Chondrocyte (in vitro differentiated cells): ENCODE results near the gene ZSCAN2. TPM values are rescaled to one million over a fixed set of nuclear protein-coding genes. Genes with fewer than 3 reads are reported as not detected.
A peak's percentile ranks its signal among the peaks of the same experiment; 100 is the strongest.

Source experiments
- DNase-seq: peaks from one replicate; pipeline ENCODE4 v3.0.0; 2021; ENCODE audit warnings: mixed read lengths, low spot score
- H3K27ac Mint-ChIP-seq: one replicate; pipeline ENCODE4 v1.8.0; 2021; ENCODE audit warnings: mild to moderate bottlenecking, moderate library complexity, mixed read lengths; ENCODE audit not compliant: unreplicated experiment
- H3K27me3 Mint-ChIP-seq: 2 replicates; pipeline ENCODE4 v1.8.0; 2021; ENCODE audit warnings: low read depth, mixed read lengths
- H3K36me3 Mint-ChIP-seq: 2 replicates; pipeline ENCODE4 v1.8.0; 2021; ENCODE audit warnings: low read depth, mixed read lengths
- H3K4me1 Mint-ChIP-seq: 2 replicates; pipeline ENCODE4 v1.8.0; 2021; ENCODE audit warnings: low read depth, mild to moderate bottlenecking, mixed read lengths
- H3K4me3 Mint-ChIP-seq: one replicate; pipeline ENCODE4 v1.8.0; 2021; ENCODE audit warnings: mild to moderate bottlenecking, moderate library complexity, mixed read lengths; ENCODE audit not compliant: unreplicated experiment
- H3K9me3 Mint-ChIP-seq: 2 replicates; pipeline ENCODE4 v1.8.0; 2021; ENCODE audit warnings: low read depth, mixed read lengths
- CTCF ChIP-seq: fragments of 200-600 bp; sonication (generic); IDR thresholded peaks from 2 replicates; pipeline ENCODE4 v1.5.0; 2021; ENCODE audit warnings: antibody characterized with exemption, mild to moderate bottlenecking, moderate library complexity
- total RNA-seq: library from RNA; stranded (reverse); gene quantifications from 3 replicates; pipeline ENCODE4 v1.2.1, GENCODE V29; 2021

ZSCAN2 gene
- total RNA-seq, 1 donor from 2014 or later = 11.9 TPM

- no peak overlapping the region for H3K4me3 Mint-ChIP-seq
- no peak overlapping the region for H3K27ac Mint-ChIP-seq
- peaks cover 7% of the 10 kb centered on the region for H3K4me1 Mint-ChIP-seq
- no peaks in the 10 kb centered on the region for H3K27me3 Mint-ChIP-seq
- H3K9me3 Mint-ChIP-seq = no peaks in the 10 kb centered on the region
- H3K36me3 Mint-ChIP-seq = peaks cover 23% of the 10 kb centered on the region
- no peak for TF ChIP-seq CTCF
- no peak for DNase-seq
These were observed 65.6 kb downstream of the ZSCAN2 start for GRCh38 chr15:84666373-84666772.

GRCh38 chr15:84668221-84668982, 67.6 kb downstream of the ZSCAN2 start:
- DNase-seq = no peak
- Mint-ChIP-seq H3K27ac (no peak overlapping the region), H3K27me3 (no peaks in the 10 kb centered on the region), H3K9me3 (no peaks in the 10 kb centered on the region), H3K4me1 (peaks cover 20% of the 10 kb centered on the region), H3K4me3 (no peak overlapping the region), H3K36me3 (peaks cover 26% of the 10 kb centered on the region)
- TF ChIP-seq CTCF = no peak

- no peak for DNase-seq
- Mint-ChIP-seq H3K4me3 (no peak overlapping the region), H3K27ac (no peak overlapping the region), H3K9me3 (no peaks in the 10 kb centered on the region), H3K4me1 (peaks cover 21% of the 10 kb centered on the region), H3K36me3 (peaks cover 23% of the 10 kb centered on the region), H3K27me3 (no peaks in the 10 kb centered on the region)
- TF ChIP-seq CTCF = no peak
These were observed 68.9 kb downstream of the ZSCAN2 start for GRCh38 chr15:84669726-84670125.

- peaks cover 21% of the 10 kb centered on the region for H3K4me1 Mint-ChIP-seq
- peaks cover 22% of the 10 kb centered on the region for H3K36me3 Mint-ChIP-seq
- no peak overlapping the region for H3K4me3 Mint-ChIP-seq
- no peak for TF ChIP-seq CTCF
- H3K9me3 Mint-ChIP-seq = no peaks in the 10 kb centered on the region
- DNase-seq = no peak
- H3K27me3 Mint-ChIP-seq = no peaks in the 10 kb centered on the region
- H3K27ac Mint-ChIP-seq = peak overlapping the region; percentile 84
These were observed 70.4 kb downstream of the ZSCAN2 start for GRCh38 chr15:84671211-84671610.

Other genes with a start within 250 kb of the ZSCAN2 start
- gene WDR73, start 53.3 kb downstream of the ZSCAN2 start, total RNA-seq = 13.6 to 21.9 TPM (median 17.0 TPM) in 3 replicates
- gene NMB, start 57.2 kb downstream of the ZSCAN2 start, total RNA-seq = 5.7 to 8.5 TPM (median 7.8 TPM) in 3 replicates
- 175 to 198 TPM (median 195 TPM) in 3 replicates for gene SEC11A, start 115.1 kb downstream of the ZSCAN2 start, total RNA-seq
- gene ZNF592, start 147.6 kb downstream of the ZSCAN2 start, total RNA-seq = 30.6 to 31.5 TPM (median 30.6 TPM) in 3 replicates
- gene ALPK3, start 216.3 kb downstream of the ZSCAN2 start, total RNA-seq = 0.56 to 6.4 TPM (median 4.2 TPM) in 3 replicates